IgD-negative memory B cell (primary cell): ENCODE measurements around the gene OR9K2. TPM values are rescaled to one million over a fixed set of nuclear protein-coding genes. Genes with fewer than 3 reads are reported as not detected.
"Not testable (repeated sequence)": the region's sequence is repeated elsewhere in the genome, so short reads cannot be mapped to it uniquely, and the experiment has no call there.

Experiments used
- H3K27ac Mint-ChIP-seq, 3 donors: one replicate each; pipeline ENCODE4 v1.8.0; 2020 to 2022; ENCODE audit warnings: mild to moderate bottlenecking in 3 of 3, mixed read lengths in 3 of 3, moderate library complexity in 1 of 3
- H3K27me3 Mint-ChIP-seq: one replicate; pipeline ENCODE4 v1.8.0; 2021; ENCODE audit warnings: mixed read lengths
- H3K36me3 Mint-ChIP-seq: one replicate; pipeline ENCODE4 v1.8.0; 2020; ENCODE audit warnings: mild to moderate bottlenecking, mixed read lengths
- H3K4me1 Mint-ChIP-seq, 3 donors: one replicate each; pipeline ENCODE4 v1.8.0; 2020 to 2022; ENCODE audit warnings: mixed read lengths in 3 of 3, mild to moderate bottlenecking in 1 of 3
- H3K4me3 Mint-ChIP-seq, 4 donors: one replicate each; pipeline ENCODE4 v1.8.0; 2020 to 2022; ENCODE audit warnings: mild to moderate bottlenecking in 4 of 4, mixed read lengths in 4 of 4, moderate library complexity in 3 of 4
- H3K9me3 Mint-ChIP-seq, 3 donors: one replicate each; pipeline ENCODE4 v1.8.0; 2020 to 2021; ENCODE audit warnings: mixed read lengths in 3 of 3, mild to moderate bottlenecking in 1 of 3
- polyA plus RNA-seq: library from polyadenylated mRNA; unstranded; fragments of 300-500 nt; fragmentation: Illumina TruSeq; gene quantifications from one replicate; pipeline ENCODE4 v1.2.3, GENCODE V29; 2021

The OR9K2 gene, protein sequence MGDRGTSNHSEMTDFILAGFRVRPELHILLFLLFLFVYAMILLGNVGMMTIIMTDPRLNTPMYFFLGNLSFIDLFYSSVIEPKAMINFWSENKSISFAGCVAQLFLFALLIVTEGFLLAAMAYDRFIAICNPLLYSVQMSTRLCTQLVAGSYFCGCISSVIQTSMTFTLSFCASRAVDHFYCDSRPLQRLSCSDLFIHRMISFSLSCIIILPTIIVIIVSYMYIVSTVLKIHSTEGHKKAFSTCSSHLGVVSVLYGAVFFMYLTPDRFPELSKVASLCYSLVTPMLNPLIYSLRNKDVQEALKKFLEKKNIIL
- not detected for polyA plus RNA-seq

DNA sequence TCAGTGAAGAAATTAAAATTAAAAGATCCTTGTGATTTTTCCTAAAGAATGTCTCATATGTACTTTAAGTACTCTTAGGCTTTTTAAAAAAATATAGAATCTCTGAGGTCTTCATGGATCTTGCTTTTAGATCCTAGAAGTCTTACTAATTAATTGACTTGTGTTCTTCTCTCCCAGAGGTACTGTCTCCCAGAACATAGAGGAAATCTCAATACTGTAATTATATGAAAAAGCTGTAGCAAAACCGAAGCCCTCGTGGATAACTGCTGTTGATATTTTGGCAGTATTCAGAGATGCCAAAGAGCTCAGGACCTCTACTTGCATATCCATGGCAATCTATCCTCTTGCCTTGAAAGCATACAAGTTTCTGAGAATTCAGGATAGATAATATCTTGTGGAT lies at the start of gene OR9K2:
Gene OR9K2 (plus strand): TSS at position 301 of the 400 bp plus-strand sequence. CDS start 3,429 bp downstream, outside the sequence.
- Mint-ChIP-seq H3K4me3 (no peak within 1 kb of the TSS), H3K4me1 (no peaks in the 10 kb centered on the region), H3K36me3 (peaks cover 1% of the 10 kb centered on the region), H3K9me3 (peaks cover 2 to 5% (median 2%) of the 10 kb centered on the region in 3 donors), H3K27ac (no peak within 1 kb of the TSS), H3K27me3 (peaks cover 4% of the 10 kb centered on the region)

DNA sequence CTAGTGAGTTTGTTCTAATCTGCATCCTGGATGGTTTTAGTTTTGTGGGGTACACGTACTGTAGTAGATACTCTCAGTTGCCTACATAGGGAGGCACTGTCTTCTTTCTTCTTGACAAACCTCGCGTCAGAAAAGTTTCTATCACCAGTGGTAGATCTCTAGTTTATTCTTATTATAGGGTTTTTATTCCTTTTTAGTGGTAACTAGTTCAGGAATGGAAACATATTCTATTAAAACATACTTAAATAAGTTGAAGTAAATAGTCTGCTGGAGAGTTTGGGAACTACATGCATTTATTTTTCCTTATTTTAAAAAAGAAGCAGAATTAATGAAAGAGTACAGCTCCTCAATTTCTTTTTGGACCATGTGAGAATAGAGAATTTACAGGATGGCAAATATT lies 33.6 kb upstream of the OR9K2 start:
- Mint-ChIP-seq H3K4me3 (no peak overlapping the region), H3K9me3 (peaks cover 0 to 1% (median 0%) of the 10 kb centered on the region in 3 donors), H3K4me1 (no peaks in the 10 kb centered on the region), H3K27me3 (peaks cover 7% of the 10 kb centered on the region), H3K36me3 (no peaks in the 10 kb centered on the region), H3K27ac (no peak overlapping the region)

DNA sequence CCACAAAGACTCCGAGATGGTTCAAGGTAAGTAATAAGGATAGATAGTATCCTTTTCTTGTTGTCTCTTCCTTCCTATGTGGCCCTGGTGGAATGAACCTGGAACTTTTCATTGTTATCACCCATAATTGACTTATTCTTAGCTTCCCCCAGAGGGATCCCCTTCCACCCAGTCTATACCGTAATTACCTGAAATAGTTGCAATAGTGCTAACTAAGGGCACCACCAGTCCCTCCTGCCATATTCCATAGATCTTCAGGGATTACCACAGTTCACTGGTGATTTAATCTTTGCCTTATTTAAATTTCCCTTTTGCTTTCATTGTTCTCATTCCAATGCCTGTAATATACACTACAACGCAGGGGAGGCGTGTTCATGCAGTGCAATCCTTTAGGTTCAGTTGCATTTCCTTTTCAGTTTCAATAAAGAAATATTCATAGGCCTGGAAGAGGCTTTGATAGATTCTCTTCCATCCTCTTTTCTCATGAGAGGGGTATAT lies 13.8 kb upstream of the OR9K2 start:
- H3K36me3 Mint-ChIP-seq: peaks cover 2% of the 10 kb centered on the region
- no peak overlapping the region for H3K4me3 Mint-ChIP-seq
- peaks cover 0 to 2% (median 2%) of the 10 kb centered on the region in 3 donors for H3K9me3 Mint-ChIP-seq
- H3K4me1 Mint-ChIP-seq: no peaks in the 10 kb centered on the region
- no peak overlapping the region for H3K27ac Mint-ChIP-seq
- H3K27me3 Mint-ChIP-seq: peaks cover 5% of the 10 kb centered on the region

DNA sequence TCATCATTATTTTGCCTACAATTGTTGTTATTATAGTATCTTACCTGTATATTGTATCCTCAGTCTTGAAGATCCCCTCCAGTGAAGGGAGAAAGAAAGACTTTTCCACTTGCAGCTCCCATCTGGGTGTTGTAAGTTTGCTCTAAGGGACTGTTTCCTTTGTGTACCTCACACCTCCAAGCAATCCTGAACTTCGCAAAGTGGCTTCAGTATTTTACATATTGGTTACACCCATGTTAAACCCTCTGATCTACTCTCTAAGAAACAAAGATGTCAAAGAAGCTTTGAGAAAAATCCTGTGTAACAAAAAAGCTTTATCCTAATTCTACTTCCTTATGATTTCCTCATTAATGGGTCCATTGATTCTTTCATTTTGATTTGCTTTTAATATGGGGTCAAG lies 10.1 kb upstream of the OR9K2 start:
- peaks cover 8% of the 10 kb centered on the region for H3K27me3 Mint-ChIP-seq
- peaks cover 2% of the 10 kb centered on the region for H3K36me3 Mint-ChIP-seq
- peaks cover 0 to 2% (median 0%) of the 10 kb centered on the region in 3 donors for H3K9me3 Mint-ChIP-seq
- no peak overlapping the region for H3K27ac Mint-ChIP-seq
- H3K4me1 Mint-ChIP-seq: no peaks in the 10 kb centered on the region
- H3K4me3 Mint-ChIP-seq: no peak overlapping the region

DNA sequence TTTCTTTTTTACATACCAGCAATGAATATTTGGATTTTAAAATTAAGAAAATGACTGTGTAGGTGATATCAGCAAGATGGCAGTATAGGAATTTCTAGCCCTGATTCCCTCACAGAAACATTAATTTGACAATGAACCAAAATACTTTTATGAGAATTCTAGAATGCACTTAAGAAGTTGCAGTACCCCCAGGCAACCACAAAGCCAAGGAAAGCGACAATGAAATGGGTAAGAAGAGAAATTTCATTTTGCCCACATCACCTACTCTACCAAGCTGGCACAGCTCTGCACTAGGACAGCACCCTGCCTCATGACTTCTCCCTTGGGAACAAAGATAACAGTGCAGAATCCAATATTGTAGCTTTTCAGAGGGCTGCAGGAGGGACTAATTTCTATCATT lies 6.6 kb downstream of the OR9K2 start:
- no peak overlapping the region for H3K4me3 Mint-ChIP-seq
- H3K27ac Mint-ChIP-seq: no peak overlapping the region
- peaks cover 14% of the 10 kb centered on the region for H3K27me3 Mint-ChIP-seq
- H3K36me3 Mint-ChIP-seq: no peaks in the 10 kb centered on the region
- peaks cover 2 to 7% (median 4%) of the 10 kb centered on the region in 3 donors for H3K9me3 Mint-ChIP-seq
- H3K4me1 Mint-ChIP-seq: no peaks in the 10 kb centered on the region

DNA sequence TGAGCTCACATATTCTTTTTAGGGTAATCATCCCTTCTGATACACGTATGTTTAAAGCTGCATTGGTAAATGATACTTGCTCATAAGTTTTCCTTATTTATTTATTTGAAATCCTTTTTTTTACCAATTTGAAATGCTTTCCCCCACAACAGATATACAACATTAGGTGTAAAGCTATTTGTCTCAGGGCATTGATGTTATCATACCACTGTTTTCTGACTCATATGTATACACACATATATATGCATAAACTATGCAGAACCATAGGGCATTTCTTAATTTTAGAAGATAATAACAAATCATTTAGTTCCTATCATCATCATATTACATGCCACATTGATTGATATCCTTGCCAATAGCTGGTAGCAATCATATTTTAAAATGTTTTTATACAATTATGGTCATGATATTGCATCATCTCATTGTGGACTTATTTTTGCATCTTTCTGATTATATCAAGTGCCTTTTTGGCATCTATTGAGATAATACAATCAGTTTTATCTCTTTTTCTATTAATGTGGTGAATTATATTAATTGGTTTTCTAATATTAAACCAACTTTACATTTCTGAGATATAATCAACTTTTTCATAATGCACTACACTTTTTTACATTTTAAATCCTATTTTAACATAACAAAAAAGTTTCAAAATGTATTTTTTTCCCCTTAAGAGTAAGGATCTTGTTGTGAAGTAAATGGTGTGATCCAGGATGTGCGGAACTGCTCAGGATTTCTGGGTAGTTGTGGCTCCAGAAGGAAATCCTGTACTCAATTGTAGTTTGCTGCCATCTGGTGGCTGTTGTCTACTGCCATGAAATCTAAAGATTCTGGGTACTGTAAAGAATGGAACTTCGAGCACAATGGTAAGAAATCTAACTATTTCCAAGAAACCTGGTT lies 16.7 kb downstream of the OR9K2 start:
- Mint-ChIP-seq H3K27me3 (peaks cover 3% of the 10 kb centered on the region), H3K4me3 (no peak overlapping the region), H3K4me1 (peaks cover 0 to 4% (median 0%) of the 10 kb centered on the region in 3 donors), H3K36me3 (no peaks in the 10 kb centered on the region), H3K9me3 (peaks cover 0 to 3% (median 0%) of the 10 kb centered on the region in 3 donors), H3K27ac (no peak overlapping the region)

DNA sequence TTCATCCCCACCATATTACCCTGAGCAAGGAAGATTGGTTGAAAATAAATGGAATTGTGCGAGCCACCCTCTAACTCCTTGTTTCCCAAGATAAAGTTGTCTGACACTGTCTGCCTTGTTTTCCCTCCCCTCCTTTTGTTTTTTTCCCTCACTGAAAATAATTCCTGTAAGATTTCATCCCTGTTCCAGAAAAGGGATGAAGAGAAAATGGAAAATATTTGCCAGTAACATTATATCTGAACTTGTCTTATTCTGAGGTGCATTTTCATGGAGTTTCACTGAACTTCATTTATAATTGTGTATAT lies 17.3 kb downstream of the OR9K2 start:
- no peak overlapping the region for H3K27ac Mint-ChIP-seq
- H3K9me3 Mint-ChIP-seq: peaks cover 0 to 3% (median 0%) of the 10 kb centered on the region in 3 donors
- H3K27me3 Mint-ChIP-seq: peaks cover 3% of the 10 kb centered on the region
- H3K4me1 Mint-ChIP-seq: peaks cover 0 to 4% (median 0%) of the 10 kb centered on the region in 3 donors
- no peak overlapping the region for H3K4me3 Mint-ChIP-seq
- no peaks in the 10 kb centered on the region for H3K36me3 Mint-ChIP-seq

DNA sequence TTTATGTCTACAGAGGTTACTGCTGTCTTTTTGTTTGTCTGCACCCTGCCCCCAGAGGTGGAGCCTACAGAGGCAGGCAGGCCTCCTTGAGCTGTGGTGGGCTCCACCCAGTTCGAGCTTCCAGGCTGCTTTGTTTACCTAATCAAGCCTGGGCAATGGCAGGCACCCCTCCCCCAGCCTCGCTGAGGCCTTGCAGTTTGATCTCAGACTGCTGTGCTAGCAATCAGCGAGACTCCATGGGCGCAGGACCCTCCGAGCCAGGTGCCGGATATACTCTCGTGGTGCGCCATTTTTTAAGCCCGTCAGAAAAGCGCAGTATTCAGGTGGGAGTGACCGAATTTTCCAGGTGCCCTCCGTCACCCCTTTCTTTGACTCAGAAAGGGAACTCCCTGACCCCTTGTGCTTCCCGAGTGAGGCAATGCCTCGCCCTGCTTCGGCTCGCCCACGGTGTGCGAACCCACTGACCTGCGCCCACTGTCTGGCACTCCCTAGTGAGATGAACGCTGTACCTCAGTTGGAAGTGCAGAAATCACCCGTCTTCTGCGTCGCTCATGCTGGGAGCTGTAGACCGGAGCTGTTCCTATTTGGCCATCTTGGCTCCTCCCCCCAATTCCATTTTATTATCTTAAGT lies 40.9 kb downstream of the OR9K2 start:
- H3K27ac Mint-ChIP-seq, H3K27me3 Mint-ChIP-seq, H3K9me3 Mint-ChIP-seq, H3K4me1 Mint-ChIP-seq, H3K36me3 Mint-ChIP-seq, H3K4me3 Mint-ChIP-seq: not testable (repeated sequence)

DNA sequence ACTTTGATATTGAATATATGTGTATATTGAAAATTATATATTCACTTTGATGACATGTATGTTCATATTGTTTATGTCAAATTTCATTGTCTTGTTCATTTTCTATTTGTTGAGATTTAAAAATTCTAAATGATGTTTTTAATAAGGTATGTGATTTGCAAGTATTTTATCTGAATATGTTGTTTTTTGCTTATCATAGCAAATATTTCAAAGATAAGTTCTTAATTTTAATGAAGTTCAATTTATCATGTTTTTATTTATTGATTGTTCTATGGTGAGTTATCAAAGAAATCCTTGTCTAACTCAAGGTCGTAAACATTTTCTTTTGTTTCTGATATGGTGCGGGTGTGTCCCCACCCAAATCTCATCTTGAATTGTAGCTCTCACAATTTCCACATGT lies 45.2 kb downstream of the OR9K2 start:
- Mint-ChIP-seq H3K4me1 (no peaks in the 10 kb centered on the region), H3K4me3 (no peak overlapping the region), H3K36me3 (no peaks in the 10 kb centered on the region), H3K27ac (no peak overlapping the region), H3K27me3 (peaks cover 7% of the 10 kb centered on the region), H3K9me3 (peaks cover 0 to 6% (median 2%) of the 10 kb centered on the region in 3 donors)

DNA sequence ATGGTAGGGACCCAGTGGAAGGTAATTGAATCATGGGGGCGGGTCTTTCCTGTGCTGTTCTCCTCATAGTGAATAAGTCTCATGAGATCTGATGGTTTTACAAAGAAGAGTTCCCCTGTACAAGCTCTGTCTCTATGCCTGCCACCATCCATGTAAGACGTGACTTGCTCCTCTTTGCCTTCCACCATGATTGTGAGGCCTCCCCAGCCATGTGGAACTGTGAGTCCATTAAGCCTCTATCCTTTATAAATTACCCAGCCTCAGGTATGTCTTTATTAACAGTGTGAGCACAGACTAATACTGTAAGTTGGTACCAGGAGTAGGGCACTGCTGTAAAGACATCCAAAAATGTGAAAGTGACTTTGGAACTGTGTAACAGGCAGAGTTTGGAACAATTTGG lies 45.6 kb downstream of the OR9K2 start:
- not testable (repeated sequence) for H3K4me3 Mint-ChIP-seq, H3K36me3 Mint-ChIP-seq, H3K9me3 Mint-ChIP-seq, H3K4me1 Mint-ChIP-seq, H3K27me3 Mint-ChIP-seq
- H3K27ac Mint-ChIP-seq: peak overlapping the region in 1 of 3 donors; percentile 78

DNA sequence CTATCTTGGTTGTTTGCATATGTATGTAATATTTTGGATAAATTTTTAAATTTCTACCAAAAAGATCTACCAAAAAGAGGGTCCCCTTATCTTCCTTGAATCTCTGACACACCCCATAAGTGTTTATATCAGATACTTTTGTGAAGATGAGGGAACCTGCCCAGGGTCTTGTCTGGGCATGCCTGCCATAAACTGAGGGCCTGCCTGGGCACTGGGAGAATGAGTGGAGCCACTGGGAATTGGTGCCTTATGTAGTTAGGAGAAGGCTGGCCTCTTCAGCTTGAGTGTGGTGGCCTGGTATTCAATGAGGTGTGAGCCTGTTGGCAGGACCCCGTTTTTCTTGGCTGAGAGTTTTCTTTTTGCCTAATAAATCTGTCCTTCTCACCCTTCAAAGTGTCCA lies 46.5 kb downstream of the OR9K2 start:
- Mint-ChIP-seq H3K27ac (no peak overlapping the region), H3K36me3 (no peaks in the 10 kb centered on the region), H3K4me3 (no peak overlapping the region), H3K27me3 (peaks cover 7% of the 10 kb centered on the region), H3K9me3 (peaks cover 0 to 7% (median 2%) of the 10 kb centered on the region in 3 donors), H3K4me1 (no peaks in the 10 kb centered on the region)

DNA sequence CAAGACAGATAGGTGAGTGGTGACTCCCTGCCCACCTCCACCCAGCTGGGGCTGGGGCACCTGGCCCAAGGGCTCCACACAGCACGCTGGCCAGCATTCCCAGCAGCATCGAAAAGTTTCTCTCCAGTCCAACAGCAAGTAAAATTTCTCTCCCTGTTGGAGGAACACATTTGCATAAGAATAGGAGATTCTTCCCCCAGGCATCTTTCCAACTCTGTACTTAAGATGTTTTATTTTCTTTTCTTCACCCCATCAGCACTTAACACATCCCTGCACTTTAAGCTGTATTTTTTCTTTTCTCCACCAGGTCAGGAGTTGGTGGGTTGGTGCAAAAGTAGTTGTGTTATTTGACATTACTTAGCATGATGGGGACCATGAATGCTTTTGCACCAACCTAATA lies 47.2 kb downstream of the OR9K2 start:
- H3K9me3 Mint-ChIP-seq: peaks cover 0 to 13% (median 2%) of the 10 kb centered on the region in 3 donors
- H3K27ac Mint-ChIP-seq: no peak overlapping the region
- peaks cover 9% of the 10 kb centered on the region for H3K27me3 Mint-ChIP-seq
- no peaks in the 10 kb centered on the region for H3K4me1 Mint-ChIP-seq
- H3K4me3 Mint-ChIP-seq: no peak overlapping the region
- no peaks in the 10 kb centered on the region for H3K36me3 Mint-ChIP-seq
